Measurements from ENCODE around the gene DNAJC4.

DNA sequence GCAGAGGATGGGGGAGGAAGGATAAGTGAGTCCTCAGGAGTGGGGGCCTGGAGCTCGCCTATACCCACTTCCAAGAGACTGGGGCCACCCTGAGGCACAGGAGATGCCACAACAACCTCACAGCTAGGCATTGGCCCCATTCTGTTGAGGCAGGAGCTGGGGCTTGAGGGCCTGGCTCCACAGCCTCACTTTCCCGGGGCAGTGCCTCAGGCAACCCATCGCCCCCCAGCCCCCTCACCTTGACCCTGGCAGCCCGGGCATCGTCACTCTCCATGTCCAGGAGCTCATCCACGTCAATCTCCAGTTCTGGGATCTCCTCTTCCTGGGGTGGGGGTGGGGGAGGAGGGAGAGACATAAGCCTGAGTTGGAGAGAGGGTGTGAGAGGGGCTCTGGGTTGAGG lies 14.6 kb downstream of the DNAJC4 start:
- TF ChIP-seq EZH2 (IDR thresholded peaks at IDR 0.05; ENCODE audit: insufficient read depth, poor library complexity, severe bottlenecking) (no peak), EZH2phosphoT487 (IDR thresholded peaks at IDR 0.05; ENCODE audit: insufficient read depth, low read depth) (no peak)
